HL-60 (cell line): Measurements from ENCODE around the gene PNPLA1.
A peak's percentile ranks its signal among the peaks of the same experiment; 100 is the strongest.

Experiments used
- DNase-seq, 2 experiments: peaks; one replicate each; pipeline ENCODE4 v3.0.0-alpha.2; 2010 to 2020; ENCODE audit warnings: low read depth in 1 of 2, low spot score in 1 of 2
- H3K27ac ChIP-seq: fragments of 250-450 bp; sonication (Bioruptor Pico); replicated peaks from 2 replicates; pipeline ENCODE4 v1.5.1; 2020; ENCODE audit warnings: mild to moderate bottlenecking, moderate library complexity
- H3K27me3 ChIP-seq: fragments of 250-450 bp; sonication (Bioruptor Pico); 2 replicates; pipeline ENCODE4 v1.5.1; 2021; ENCODE audit warnings: mild to moderate bottlenecking, moderate library complexity; ENCODE audit not compliant: insufficient read depth, poor library complexity, severe bottlenecking
- H3K4me3 ChIP-seq: replicated peaks from 2 replicates; pipeline ENCODE4 v1.5.1; 2011; ENCODE audit warnings: mild to moderate bottlenecking, control low read depth, low read length; ENCODE audit not compliant: insufficient read depth
- GABPA ChIP-seq: IDR thresholded peaks from 2 replicates; pipeline ENCODE4 v1.6.1; 2012; ENCODE audit warnings: low read depth
- POLR2AphosphoS5 ChIP-seq: IDR thresholded peaks from 2 replicates; pipeline ENCODE4 v1.6.1; 2012; ENCODE audit warnings: low read depth
- REST ChIP-seq: IDR thresholded peaks from 2 replicates; pipeline ENCODE4 v1.6.1; 2012; ENCODE audit warnings: low read depth; ENCODE audit not compliant: insufficient replicate concordance
- SPI1 ChIP-seq: IDR thresholded peaks from 2 replicates; pipeline ENCODE4 v1.6.1; 2012; ENCODE audit warnings: low read depth, mild to moderate bottlenecking, borderline replicate concordance
- TF ChIP-seq, protein P1 (sequence below): IDR thresholded peaks from one replicate; pipeline ENCODE4 v1.5.1; 2011; ENCODE audit warnings: low read length, control low read depth, inconsistent platforms; ENCODE audit not compliant: insufficient read depth

Gene PNPLA1

GRCh38 chr6:36322591-36322990 is 52.7 kb downstream of the PNPLA1 start:
- no peaks in the 10 kb centered on the region for H3K27me3 ChIP-seq
- no peak overlapping the region for H3K4me3 ChIP-seq
- no peak for DNase-seq
- TF ChIP-seq POLR2AphosphoS5 (no peak), GABPA (no peak)
- H3K27ac ChIP-seq = no peak overlapping the region

DNA sequence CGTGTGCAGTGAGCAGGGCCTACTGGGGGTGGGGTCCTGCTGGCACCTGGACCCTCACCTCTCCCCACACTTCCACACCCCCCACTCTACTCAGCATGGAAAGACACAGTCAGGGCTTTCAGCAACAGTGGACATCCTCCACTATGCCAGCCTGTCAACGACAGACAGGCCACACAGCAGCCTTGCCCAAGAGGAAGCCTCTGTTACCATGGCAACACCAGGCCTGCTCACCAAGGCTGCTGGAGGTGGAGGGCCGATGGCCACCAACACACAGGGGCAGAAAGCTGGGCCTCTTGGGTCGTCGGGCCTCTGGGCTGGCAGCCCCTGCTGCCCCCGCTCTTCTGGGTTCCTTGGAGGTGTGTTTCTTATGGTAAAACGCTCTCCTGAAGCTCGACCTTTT is 53.2 kb downstream of the PNPLA1 start:
- Histone ChIP-seq H3K4me3 (no peak overlapping the region), H3K27me3 (no peaks in the 10 kb centered on the region), H3K27ac (no peak overlapping the region)
- peak in 1 of 2 experiments; percentile 49 for DNase-seq
- no peak for TF ChIP-seq SPI1
- no peak for TF ChIP-seq POLR2AphosphoS5

- TF ChIP-seq, protein P1, sequence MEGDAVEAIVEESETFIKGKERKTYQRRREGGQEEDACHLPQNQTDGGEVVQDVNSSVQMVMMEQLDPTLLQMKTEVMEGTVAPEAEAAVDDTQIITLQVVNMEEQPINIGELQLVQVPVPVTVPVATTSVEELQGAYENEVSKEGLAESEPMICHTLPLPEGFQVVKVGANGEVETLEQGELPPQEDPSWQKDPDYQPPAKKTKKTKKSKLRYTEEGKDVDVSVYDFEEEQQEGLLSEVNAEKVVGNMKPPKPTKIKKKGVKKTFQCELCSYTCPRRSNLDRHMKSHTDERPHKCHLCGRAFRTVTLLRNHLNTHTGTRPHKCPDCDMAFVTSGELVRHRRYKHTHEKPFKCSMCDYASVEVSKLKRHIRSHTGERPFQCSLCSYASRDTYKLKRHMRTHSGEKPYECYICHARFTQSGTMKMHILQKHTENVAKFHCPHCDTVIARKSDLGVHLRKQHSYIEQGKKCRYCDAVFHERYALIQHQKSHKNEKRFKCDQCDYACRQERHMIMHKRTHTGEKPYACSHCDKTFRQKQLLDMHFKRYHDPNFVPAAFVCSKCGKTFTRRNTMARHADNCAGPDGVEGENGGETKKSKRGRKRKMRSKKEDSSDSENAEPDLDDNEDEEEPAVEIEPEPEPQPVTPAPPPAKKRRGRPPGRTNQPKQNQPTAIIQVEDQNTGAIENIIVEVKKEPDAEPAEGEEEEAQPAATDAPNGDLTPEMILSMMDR = no peak
- TF ChIP-seq SPI1 = no peak
- no peak for TF ChIP-seq GABPA
- TF ChIP-seq REST = no peak
- TF ChIP-seq POLR2AphosphoS5 = no peak
- H3K27me3 ChIP-seq = no peaks in the 10 kb centered on the region
- no peak overlapping the region for H3K4me3 ChIP-seq
- no peak for DNase-seq
- no peak overlapping the region for H3K27ac ChIP-seq
Observed at GRCh38 chr6:36324191-36324590, 54.3 kb downstream of the PNPLA1 start.

DNA sequence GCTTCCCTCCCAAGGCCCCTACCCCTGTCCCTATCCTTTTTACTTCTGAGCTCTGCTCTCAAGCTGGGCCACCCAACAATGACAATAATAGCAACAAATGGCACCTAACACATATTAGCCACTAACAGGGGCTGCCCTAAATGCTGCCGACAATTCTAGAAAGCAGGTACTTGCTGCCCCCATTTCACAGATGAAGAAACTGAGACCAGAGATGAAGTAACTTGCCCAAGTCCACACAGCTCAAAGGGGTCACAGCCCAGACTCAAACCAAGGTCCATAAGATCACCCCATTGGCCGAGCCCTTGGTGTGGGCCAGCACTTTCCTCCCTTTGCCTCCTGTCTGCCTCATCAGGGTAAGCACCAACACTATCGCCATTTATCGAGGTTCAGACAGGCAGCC is 54.9 kb downstream of the PNPLA1 start:
- H3K4me3 ChIP-seq = no peak overlapping the region
- DNase-seq = no peak
- no peak for TF ChIP-seq SPI1
- no peak for TF ChIP-seq GABPA
- no peak overlapping the region for H3K27ac ChIP-seq
- no peaks in the 10 kb centered on the region for H3K27me3 ChIP-seq

GRCh38 chr6:36326356-36326995 is 56.6 kb downstream of the PNPLA1 start:
- no peak for DNase-seq

More at GRCh38 chr6:36326356-36326995, 56.6 kb downstream of the PNPLA1 start:
- no peaks in the 10 kb centered on the region for H3K27me3 ChIP-seq
- H3K27ac ChIP-seq = no peak overlapping the region
- TF ChIP-seq, protein P1 = no peak
- TF ChIP-seq POLR2AphosphoS5 (no peak), GABPA (no peak), REST (no peak), SPI1 (no peak)
- no peak overlapping the region for H3K4me3 ChIP-seq
